Transverse colon (tissue), 4 donors: ENCODE results near the gene RAB6B.

Experiments
- POLR2AphosphoS5 ChIP-seq, 3 donors: sonication (generic); formaldehyde crosslinking; IDR thresholded peaks; one replicate each; pipeline ENCODE4 v1.6.1; 2016; ENCODE audit warnings: antibody characterized with exemption in 3 of 3
- TF ChIP-seq, protein P1 (sequence below), 5 experiments: fragments of 200-600 bp in 3 of 5; fragments of 450-650 bp in 2 of 5; sonication (generic) in 3 of 5; IDR thresholded peaks; 1 replicate in 2 of 5; 2 replicates in 3 of 5; pipeline ENCODE4 v1.5.1; 2016 to 2017; ENCODE audit warnings: antibody characterized with exemption in 5 of 5, inconsistent platforms in 3 of 5, mild to moderate bottlenecking in 2 of 5, moderate library complexity in 1 of 5

DNA sequence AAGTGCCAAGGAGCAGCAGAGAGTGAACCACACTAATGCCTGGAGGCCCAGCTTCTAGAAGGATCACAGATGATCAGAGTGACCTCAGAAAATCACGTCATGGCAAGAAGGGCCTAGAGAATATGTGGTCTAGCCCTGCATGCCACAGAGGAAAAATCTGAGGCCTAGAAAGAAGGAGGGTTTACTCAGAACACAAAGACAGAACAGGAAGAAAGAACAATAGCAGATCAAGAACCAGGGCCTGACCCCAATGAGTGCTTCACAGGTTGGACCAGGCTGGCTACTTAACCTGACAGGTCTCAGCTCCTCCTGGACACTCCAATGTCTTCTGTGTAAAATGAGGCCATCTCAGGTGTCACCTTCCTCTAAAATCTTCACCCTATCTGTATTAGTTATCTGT, 14.2 kb downstream of the RAB6B start:
- TF ChIP-seq, protein P1, sequence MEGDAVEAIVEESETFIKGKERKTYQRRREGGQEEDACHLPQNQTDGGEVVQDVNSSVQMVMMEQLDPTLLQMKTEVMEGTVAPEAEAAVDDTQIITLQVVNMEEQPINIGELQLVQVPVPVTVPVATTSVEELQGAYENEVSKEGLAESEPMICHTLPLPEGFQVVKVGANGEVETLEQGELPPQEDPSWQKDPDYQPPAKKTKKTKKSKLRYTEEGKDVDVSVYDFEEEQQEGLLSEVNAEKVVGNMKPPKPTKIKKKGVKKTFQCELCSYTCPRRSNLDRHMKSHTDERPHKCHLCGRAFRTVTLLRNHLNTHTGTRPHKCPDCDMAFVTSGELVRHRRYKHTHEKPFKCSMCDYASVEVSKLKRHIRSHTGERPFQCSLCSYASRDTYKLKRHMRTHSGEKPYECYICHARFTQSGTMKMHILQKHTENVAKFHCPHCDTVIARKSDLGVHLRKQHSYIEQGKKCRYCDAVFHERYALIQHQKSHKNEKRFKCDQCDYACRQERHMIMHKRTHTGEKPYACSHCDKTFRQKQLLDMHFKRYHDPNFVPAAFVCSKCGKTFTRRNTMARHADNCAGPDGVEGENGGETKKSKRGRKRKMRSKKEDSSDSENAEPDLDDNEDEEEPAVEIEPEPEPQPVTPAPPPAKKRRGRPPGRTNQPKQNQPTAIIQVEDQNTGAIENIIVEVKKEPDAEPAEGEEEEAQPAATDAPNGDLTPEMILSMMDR (IDR thresholded peaks at IDR 0.05): no peak
- TF ChIP-seq POLR2AphosphoS5 (IDR thresholded peaks at IDR 0.05): no peak
